Measurements from ENCODE around the gene ARHGAP40. TPM values are rescaled to one million over a fixed set of nuclear protein-coding genes. Genes with fewer than 3 reads are reported as not detected.

The ARHGAP40 gene
- total RNA-seq, 4 donors from 2014 or later, result not detected

GRCh38 chr20:38623061-38623460 is 21.5 kb downstream of the ARHGAP40 start:
- H3K9me3 ChIP-seq, result peaks cover 0 to 11% (median 0%) of the 10 kb centered on the region in 3 donors
- no peak for TF ChIP-seq EP300 (IDR thresholded peaks at IDR 0.05)
- TF ChIP-seq POLR2AphosphoS5 (IDR thresholded peaks at IDR 0.05), result no peak
- no peak for TF ChIP-seq CTCF (IDR thresholded peaks at IDR 0.05)
- TF ChIP-seq POLR2A (IDR thresholded peaks at IDR 0.05), result no peak
- WGBS, 2 donors (ENCODE audit: low coverage in 1 of 2), result no CpG with 5 or more reads among the region's 4 CpGs
- no peak for ATAC-seq
- peaks cover 58% of the 10 kb centered on the region for H3K27me3 ChIP-seq
- H3K4me1 ChIP-seq, result no peaks in the 10 kb centered on the region
- no peaks in the 10 kb centered on the region for H3K36me3 ChIP-seq
- H3K4me3 ChIP-seq, result no peak overlapping the region
- no peak overlapping the region for H3K27ac ChIP-seq

- Histone ChIP-seq H3K27me3 (peaks cover 49% of the 10 kb centered on the region), H3K4me1 (no peaks in the 10 kb centered on the region), H3K4me3 (no peak overlapping the region), H3K36me3 (no peaks in the 10 kb centered on the region), H3K9me3 (peaks cover 0 to 11% (median 0%) of the 10 kb centered on the region in 3 donors), H3K27ac (no peak overlapping the region)
- TF ChIP-seq POLR2A (IDR thresholded peaks at IDR 0.05), result no peak
- WGBS, 2 donors (ENCODE audit: low coverage in 1 of 2), result 60 to 78% methylated on average over 1 of the region's 2 CpGs
- ATAC-seq, result no peak
These were observed 22.5 kb downstream of the ARHGAP40 start for GRCh38 chr20:38624084-38624483.

GRCh38 chr20:38625896-38626295 is 24.3 kb downstream of the ARHGAP40 start:
- Histone ChIP-seq H3K36me3 (no peaks in the 10 kb centered on the region), H3K9me3 (peaks cover 0 to 11% (median 0%) of the 10 kb centered on the region in 3 donors), H3K4me1 (no peaks in the 10 kb centered on the region), H3K27ac (no peak overlapping the region), H3K4me3 (no peak overlapping the region), H3K27me3 (peaks cover 46% of the 10 kb centered on the region)
- no peak for ATAC-seq
- TF ChIP-seq POLR2AphosphoS5 (IDR thresholded peaks at IDR 0.05) (no peak), CTCF (IDR thresholded peaks at IDR 0.05) (no peak), EP300 (IDR thresholded peaks at IDR 0.05) (no peak), POLR2A (IDR thresholded peaks at IDR 0.05) (no peak)

- peaks cover 40% of the 10 kb centered on the region for H3K27me3 ChIP-seq
- no peak for TF ChIP-seq POLR2AphosphoS5 (IDR thresholded peaks at IDR 0.05)
- TF ChIP-seq POLR2A (IDR thresholded peaks at IDR 0.05), result no peak
- TF ChIP-seq EP300 (IDR thresholded peaks at IDR 0.05), result no peak
- TF ChIP-seq CTCF (IDR thresholded peaks at IDR 0.05), result no peak
- no peaks in the 10 kb centered on the region for H3K36me3 ChIP-seq
- 45 to 63% methylated on average over 1 to 6 of the region's 10 CpGs for WGBS, 2 donors (ENCODE audit: low coverage in 1 of 2)
- no peak for ATAC-seq
- no peak overlapping the region for H3K27ac ChIP-seq
- no peak overlapping the region for H3K4me3 ChIP-seq
- peaks cover 0 to 11% (median 0%) of the 10 kb centered on the region in 3 donors for H3K9me3 ChIP-seq
- no peaks in the 10 kb centered on the region for H3K4me1 ChIP-seq
These were observed 25.5 kb downstream of the ARHGAP40 start for GRCh38 chr20:38626921-38627659.

- ATAC-seq, result no peak
- peaks cover 39% of the 10 kb centered on the region for H3K27me3 ChIP-seq
- no peaks in the 10 kb centered on the region for H3K36me3 ChIP-seq
- H3K27ac ChIP-seq, result no peak overlapping the region
- peaks cover 0 to 9% (median 0%) of the 10 kb centered on the region in 3 donors for H3K9me3 ChIP-seq
- no peak overlapping the region for H3K4me3 ChIP-seq
- no peaks in the 10 kb centered on the region for H3K4me1 ChIP-seq
- 40 to 100% methylated on average over 1 to 3 of the region's 9 CpGs for WGBS, 2 donors (ENCODE audit: low coverage in 1 of 2)
- TF ChIP-seq EP300 (IDR thresholded peaks at IDR 0.05) (no peak), CTCF (IDR thresholded peaks at IDR 0.05) (no peak), POLR2A (IDR thresholded peaks at IDR 0.05) (no peak), POLR2AphosphoS5 (IDR thresholded peaks at IDR 0.05) (no peak)
These were observed 27.2 kb downstream of the ARHGAP40 start for GRCh38 chr20:38628580-38629470.
